Fibroblast of lung (primary cell): ENCODE measurements around the gene HIVEP3. TPM values are rescaled to one million over a fixed set of nuclear protein-coding genes. Genes with fewer than 3 reads are reported as not detected.
"Not testable (repeated sequence)": the region's sequence is repeated elsewhere in the genome, so short reads cannot be mapped to it uniquely, and the experiment has no call there.

Experiments
- DNase-seq, 2 donors: peaks; one replicate each; pipeline versions ENCODE4 v3.0.0 to v3.0.0-alpha.2; 2010; ENCODE audit warnings: low read depth in 2 of 2
- H2AFZ ChIP-seq: 2 replicates; pipeline ENCODE4 v1.5.1; 2012; ENCODE audit warnings: low read length, control low read depth, inconsistent platforms
- H3K27ac ChIP-seq: 2 replicates; pipeline ENCODE4 v1.5.1; 2011; ENCODE audit warnings: low read length, control low read depth; ENCODE audit not compliant: insufficient read depth
- H3K27me3 ChIP-seq: 2 replicates; pipeline ENCODE4 v1.5.1; 2011; ENCODE audit warnings: mild to moderate bottlenecking, low read length; ENCODE audit not compliant: control insufficient read depth, insufficient read depth
- H3K36me3 ChIP-seq: 2 replicates; pipeline ENCODE4 v1.5.1; 2011; ENCODE audit warnings: low read length; ENCODE audit not compliant: control insufficient read depth, insufficient read depth
- H3K4me1 ChIP-seq: 2 replicates; pipeline ENCODE4 v1.5.1; 2011; ENCODE audit warnings: low read length; ENCODE audit not compliant: control insufficient read depth, insufficient read depth; ENCODE audit errors: extremely low read depth
- H3K4me2 ChIP-seq: 2 replicates; pipeline ENCODE4 v1.5.1; 2011; ENCODE audit warnings: low read length, control low read depth; ENCODE audit not compliant: insufficient read depth; ENCODE audit errors: extremely low read depth
- H3K4me3 ChIP-seq, 4 experiments: fragments of 200-600 bp in 1 of 4; sonication (generic) in 1 of 4; replicated peaks in 1 of 4; 2 replicates each; pipeline ENCODE4 v1.5.1; 2011 to 2016; ENCODE audit warnings: low read length in 4 of 4, low read depth in 3 of 4, mild to moderate bottlenecking in 3 of 4, control low read depth in 2 of 4, inconsistent platforms in 1 of 4, mixed read lengths in 1 of 4; ENCODE audit not compliant: insufficient read depth in 1 of 4; ENCODE audit errors: control extremely low read depth in 1 of 4
- H3K79me2 ChIP-seq: 2 replicates; pipeline ENCODE4 v1.5.1; 2012; ENCODE audit warnings: mild to moderate bottlenecking, low read length, inconsistent platforms; ENCODE audit not compliant: control insufficient read depth, insufficient read depth
- H3K9ac ChIP-seq: 2 replicates; pipeline ENCODE4 v1.5.1; 2011; ENCODE audit warnings: mild to moderate bottlenecking, low read length, control low read depth; ENCODE audit not compliant: insufficient read depth
- H3K9me3 ChIP-seq: 2 replicates; pipeline ENCODE4 v1.5.1; 2012; ENCODE audit warnings: low read depth, low read length; ENCODE audit not compliant: control insufficient read depth, insufficient read depth
- H4K20me1 ChIP-seq: 2 replicates; pipeline ENCODE4 v1.5.1; 2011; ENCODE audit warnings: low read length; ENCODE audit not compliant: control insufficient read depth, insufficient read depth; ENCODE audit errors: extremely low read depth
- EZH2 ChIP-seq: IDR thresholded peaks from 2 replicates; pipeline ENCODE4 v1.5.1; 2012; ENCODE audit warnings: low read length, control low read depth, mild to moderate bottlenecking; ENCODE audit errors: missing control alignments
- polyA plus RNA-seq, 2 donors: library from polyadenylated mRNA; depleted of rRNA in 1 of 2; stranded (reverse) in 1 of 2; unstranded in 1 of 2; fragments of >200 nt; gene quantifications; 2 replicates each; pipeline ENCODE4 v1.2.1, GENCODE V29; 2011 to 2012; ENCODE audit warnings: missing spikeins in 1 of 2
- total RNA-seq: library from RNA; depleted of rRNA; stranded (reverse); fragments of >200 nt; gene quantifications from 2 replicates; pipeline ENCODE4 v1.2.1, GENCODE V29; 2014
- TF ChIP-seq, protein P1 (sequence below), 2 donors: IDR thresholded peaks in 1 of 2; conservative IDR thresholded peaks in 1 of 2; 1 replicate in 1 of 2; 2 replicates in 1 of 2; pipeline ENCODE4 v1.5.1; 2011 to 2012; ENCODE audit warnings: low read length in 2 of 2, control low read depth in 1 of 2, inconsistent platforms in 1 of 2, low read depth in 1 of 2, mild to moderate bottlenecking in 1 of 2

Gene HIVEP3
- total and polyA plus RNA-seq, 2 donors (not counting 1 experiment from before 2014, with no cell fraction given) = 0.83 to 3.2 TPM

GRCh38 chr1:41559331-41559730 is 359.4 kb downstream of the HIVEP3 start:
- Histone ChIP-seq H3K4me3 (no peak overlapping the region), H4K20me1 (no peaks in the 10 kb centered on the region), H3K79me2 (no peaks in the 10 kb centered on the region), H3K27ac (no peak overlapping the region), H3K4me2 (no peak overlapping the region), H3K9ac (no peak overlapping the region), H3K9me3 (no peaks in the 10 kb centered on the region), H3K36me3 (no peaks in the 10 kb centered on the region), H2AFZ (no peak overlapping the region), H3K4me1 (no peaks in the 10 kb centered on the region), H3K27me3 (no peaks in the 10 kb centered on the region)
- DNase-seq = no peak
- TF ChIP-seq, protein P1, sequence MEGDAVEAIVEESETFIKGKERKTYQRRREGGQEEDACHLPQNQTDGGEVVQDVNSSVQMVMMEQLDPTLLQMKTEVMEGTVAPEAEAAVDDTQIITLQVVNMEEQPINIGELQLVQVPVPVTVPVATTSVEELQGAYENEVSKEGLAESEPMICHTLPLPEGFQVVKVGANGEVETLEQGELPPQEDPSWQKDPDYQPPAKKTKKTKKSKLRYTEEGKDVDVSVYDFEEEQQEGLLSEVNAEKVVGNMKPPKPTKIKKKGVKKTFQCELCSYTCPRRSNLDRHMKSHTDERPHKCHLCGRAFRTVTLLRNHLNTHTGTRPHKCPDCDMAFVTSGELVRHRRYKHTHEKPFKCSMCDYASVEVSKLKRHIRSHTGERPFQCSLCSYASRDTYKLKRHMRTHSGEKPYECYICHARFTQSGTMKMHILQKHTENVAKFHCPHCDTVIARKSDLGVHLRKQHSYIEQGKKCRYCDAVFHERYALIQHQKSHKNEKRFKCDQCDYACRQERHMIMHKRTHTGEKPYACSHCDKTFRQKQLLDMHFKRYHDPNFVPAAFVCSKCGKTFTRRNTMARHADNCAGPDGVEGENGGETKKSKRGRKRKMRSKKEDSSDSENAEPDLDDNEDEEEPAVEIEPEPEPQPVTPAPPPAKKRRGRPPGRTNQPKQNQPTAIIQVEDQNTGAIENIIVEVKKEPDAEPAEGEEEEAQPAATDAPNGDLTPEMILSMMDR (conservative IDR thresholded peaks at IDR 0.05 in 1 of 2, IDR thresholded peaks at IDR 0.05 in 1 of 2; ENCODE audit: low read depth in 1 of 2, low read length in 2 of 2) = no peak
- TF ChIP-seq EZH2 = no peak

DNA sequence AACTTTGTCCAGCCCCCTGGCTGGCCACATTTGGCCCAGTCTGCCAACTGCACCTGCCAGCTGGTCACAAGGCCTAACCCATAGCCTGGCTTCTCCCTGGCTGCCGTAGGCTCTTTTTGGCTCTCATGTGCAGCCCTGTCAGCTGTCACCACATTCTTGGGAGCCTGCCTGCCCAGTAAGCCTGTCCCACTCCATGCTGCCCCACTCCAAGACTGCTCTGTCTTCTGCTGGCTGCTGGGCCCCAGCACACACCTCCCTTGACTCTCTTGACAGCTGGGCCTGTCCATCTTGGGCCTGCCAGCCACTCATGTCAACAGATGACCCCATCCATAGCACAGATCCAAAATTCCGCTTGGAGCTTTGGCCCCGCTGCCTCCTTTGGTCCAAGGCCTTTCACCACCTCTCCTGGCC is 360.0 kb downstream of the HIVEP3 start:
- no peak overlapping the region for H3K4me2 ChIP-seq
- no peaks in the 10 kb centered on the region for H3K36me3 ChIP-seq
- no peaks in the 10 kb centered on the region for H3K79me2 ChIP-seq
- H3K4me3 ChIP-seq = no peak overlapping the region
- no peak overlapping the region for H3K27ac ChIP-seq
- no peaks in the 10 kb centered on the region for H3K9me3 ChIP-seq
- no peaks in the 10 kb centered on the region for H3K4me1 ChIP-seq
- TF ChIP-seq, protein P1 (conservative IDR thresholded peaks at IDR 0.05 in 1 of 2, IDR thresholded peaks at IDR 0.05 in 1 of 2; ENCODE audit: low read depth in 1 of 2, low read length in 2 of 2) = no peak
- TF ChIP-seq EZH2 = no peak
- no peak for DNase-seq
- no peaks in the 10 kb centered on the region for H4K20me1 ChIP-seq
- no peaks in the 10 kb centered on the region for H3K27me3 ChIP-seq
- no peak overlapping the region for H3K9ac ChIP-seq
- no peak overlapping the region for H2AFZ ChIP-seq

DNA sequence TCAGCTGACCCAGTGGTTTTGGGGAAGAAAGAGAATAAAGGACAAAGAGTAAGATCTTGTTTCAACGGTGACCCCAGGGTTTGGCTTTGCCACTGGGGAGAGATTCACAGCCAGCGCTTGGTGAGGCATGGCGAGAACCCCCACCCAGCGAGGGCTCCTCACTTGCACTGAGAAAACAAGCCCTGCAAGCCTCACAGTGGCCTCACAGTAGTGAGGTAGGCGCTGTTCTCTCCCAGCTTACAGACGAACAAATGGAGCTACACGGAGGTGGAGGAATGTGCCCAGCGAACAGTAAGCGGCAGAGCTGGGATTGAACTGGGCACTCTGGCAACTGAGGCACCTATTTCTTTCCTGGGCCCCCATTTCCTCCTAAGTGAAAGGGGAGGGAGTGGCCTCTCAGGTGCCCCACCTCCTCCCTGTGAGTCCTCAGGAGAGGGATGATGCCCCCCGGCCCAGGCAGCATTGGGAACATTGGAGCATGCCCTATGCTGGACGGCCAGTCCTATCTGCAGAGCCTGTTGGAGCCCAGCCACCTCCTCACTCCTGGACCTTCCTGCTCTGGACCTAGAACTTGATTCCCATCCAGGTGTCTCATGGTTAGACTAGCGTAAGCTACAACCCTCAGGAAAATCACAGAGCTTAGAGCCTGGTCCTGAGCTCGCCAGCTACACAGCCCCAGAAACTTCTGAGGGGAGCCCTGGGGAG is 360.8 kb downstream of the HIVEP3 start:
- H3K27ac ChIP-seq = no peak overlapping the region
- no peak overlapping the region for H2AFZ ChIP-seq

DNA sequence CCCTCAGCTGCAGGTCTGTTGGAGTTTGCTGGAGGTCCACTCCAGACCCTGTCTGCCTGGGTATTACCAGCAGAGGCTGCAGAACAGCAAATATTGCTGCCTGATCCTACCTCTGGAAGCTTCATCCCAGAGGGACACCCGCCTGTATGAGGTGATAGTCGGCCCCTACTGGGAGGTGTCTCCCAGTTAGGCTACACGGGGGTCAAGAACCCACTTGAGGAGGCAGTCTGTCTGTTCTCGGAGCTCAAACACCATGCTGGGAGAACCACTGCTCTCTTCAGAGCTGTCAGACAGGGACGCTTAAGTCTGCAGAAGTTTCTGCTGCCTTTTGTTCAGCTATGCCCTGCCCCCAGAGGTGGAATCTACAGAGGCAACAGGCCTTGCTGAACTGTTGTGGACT is 364.0 kb downstream of the HIVEP3 start:
- not testable (repeated sequence) for H2AFZ ChIP-seq, DNase-seq, H3K9ac ChIP-seq, H3K4me3 ChIP-seq, H4K20me1 ChIP-seq, H3K79me2 ChIP-seq, H3K27ac ChIP-seq, H3K36me3 ChIP-seq, H3K27me3 ChIP-seq, H3K4me1 ChIP-seq, H3K4me2 ChIP-seq, H3K9me3 ChIP-seq

More for the DNA sequence above, 360.8 kb downstream of the HIVEP3 start:
- Histone ChIP-seq H3K4me2 (no peak overlapping the region), H3K9ac (no peak overlapping the region), H3K9me3 (no peaks in the 10 kb centered on the region), H3K4me3 (no peak overlapping the region), H3K4me1 (no peaks in the 10 kb centered on the region), H4K20me1 (no peaks in the 10 kb centered on the region), H3K27me3 (no peaks in the 10 kb centered on the region), H3K36me3 (no peaks in the 10 kb centered on the region), H3K79me2 (no peaks in the 10 kb centered on the region)
- no peak for DNase-seq
- no peak for TF ChIP-seq EZH2
